GM18858 (cell line): ENCODE results near the gene SIPA1L3.

Source experiments
- ATAC-seq: cut with Tn5 transposase; IDR thresholded peaks from one replicate; pipeline ENCODE4 v1.9.1; 2021; ENCODE audit not compliant: unreplicated experiment

SIPA1L3 gene

GRCh38 chr19:38206006-38206745 lies 299.2 kb downstream of the SIPA1L3 start:
- no peak for ATAC-seq

- no peak for ATAC-seq
Observed at GRCh38 chr19:38206928-38207327, 299.9 kb downstream of the SIPA1L3 start.

DNA sequence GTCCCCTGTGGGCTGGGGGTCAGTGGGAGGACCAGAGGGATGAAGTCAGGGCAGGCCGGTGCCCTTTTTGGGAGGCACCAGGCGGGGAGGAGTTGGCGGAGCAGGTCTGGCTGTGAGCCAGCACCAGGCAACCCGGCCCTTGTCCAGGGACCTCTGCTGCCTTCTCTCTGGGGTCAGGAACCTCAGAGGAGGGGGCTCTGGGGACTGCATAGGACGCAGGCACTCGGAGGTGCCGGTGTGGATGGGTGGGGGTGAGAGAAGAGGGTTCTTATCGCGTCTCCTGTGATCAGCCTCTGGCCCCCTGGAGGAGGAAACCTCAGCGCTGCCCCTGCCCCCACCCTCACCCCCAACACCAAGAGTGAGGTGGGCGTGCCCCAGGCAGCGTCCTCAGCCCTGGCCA lies 300.5 kb downstream of the SIPA1L3 start:
- no peak for ATAC-seq

GRCh38 chr19:38208571-38208970 lies 301.6 kb downstream of the SIPA1L3 start:
- ATAC-seq: no peak

- ATAC-seq: no peak
Observed at GRCh38 chr19:38209152-38209551, 302.1 kb downstream of the SIPA1L3 start.

GRCh38 chr19:38209671-38210457 lies 302.9 kb downstream of the SIPA1L3 start:
- no peak for ATAC-seq

- ATAC-seq: no peak
Observed at GRCh38 chr19:38210458-38210987, 303.5 kb downstream of the SIPA1L3 start.

DNA sequence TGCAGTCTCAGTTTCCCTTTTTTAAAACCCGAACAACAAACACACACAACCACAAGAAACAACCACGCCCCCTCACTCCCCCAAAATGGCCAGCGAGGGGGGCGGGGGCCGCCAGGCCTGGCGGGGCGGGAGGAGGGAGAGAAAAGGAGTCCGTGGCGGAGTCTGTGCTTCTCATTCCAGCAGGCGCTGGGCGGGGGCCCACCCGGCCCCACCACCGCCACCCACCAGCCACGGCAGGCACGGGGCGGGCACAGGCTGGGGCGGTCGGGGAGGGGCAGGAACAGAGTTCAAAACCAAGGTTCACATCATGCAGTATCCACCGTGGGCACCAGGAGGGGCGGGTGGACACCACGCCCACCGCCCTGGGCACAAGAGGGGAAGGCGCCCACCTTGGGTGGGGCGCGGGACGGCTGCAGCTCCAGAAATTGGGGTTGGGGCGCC lies 304.2 kb downstream of the SIPA1L3 start:
- no peak for ATAC-seq

DNA sequence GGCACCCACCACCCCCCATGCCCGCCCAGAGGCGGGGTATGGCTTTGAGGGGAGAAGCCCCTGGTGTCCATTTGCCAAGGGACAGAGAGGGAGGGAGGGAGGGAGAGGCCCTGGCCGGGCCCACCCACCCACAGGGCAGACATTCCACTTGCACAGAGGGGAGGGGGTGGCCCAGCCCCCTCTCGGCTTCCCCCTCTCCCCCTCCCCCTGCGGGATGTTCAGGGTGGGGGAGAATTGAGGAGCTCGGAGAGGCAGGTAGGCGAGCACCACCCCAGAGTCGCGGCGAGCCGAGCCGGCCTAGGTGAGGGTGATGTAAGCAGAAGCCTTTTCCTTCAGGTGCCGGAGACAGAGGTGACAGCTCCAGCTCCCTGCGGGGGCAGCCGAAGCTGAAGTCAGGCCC lies 304.8 kb downstream of the SIPA1L3 start:
- ATAC-seq: no peak

DNA sequence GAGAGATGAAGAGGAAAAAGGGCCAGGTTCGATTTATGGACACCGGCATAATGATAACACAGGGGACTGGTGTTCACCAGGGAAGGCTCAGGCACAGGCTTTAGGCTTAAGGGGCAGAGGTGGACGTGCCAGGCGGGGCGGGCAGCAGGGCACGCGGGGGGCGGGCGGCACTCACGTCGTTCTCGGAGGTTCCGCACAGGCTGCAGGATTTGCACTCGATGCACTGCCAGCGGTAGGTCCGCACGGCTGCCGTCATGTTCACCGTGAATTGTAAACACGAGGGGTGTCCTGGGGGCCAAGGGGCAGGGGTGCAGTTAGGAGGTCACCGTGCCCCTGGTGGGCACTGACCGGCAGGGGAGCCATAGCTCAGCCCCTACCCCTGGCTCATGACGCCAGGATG lies 306.5 kb downstream of the SIPA1L3 start:
- no peak for ATAC-seq

- no peak for ATAC-seq
Observed at GRCh38 chr19:38213911-38214625, 307.1 kb downstream of the SIPA1L3 start.

DNA sequence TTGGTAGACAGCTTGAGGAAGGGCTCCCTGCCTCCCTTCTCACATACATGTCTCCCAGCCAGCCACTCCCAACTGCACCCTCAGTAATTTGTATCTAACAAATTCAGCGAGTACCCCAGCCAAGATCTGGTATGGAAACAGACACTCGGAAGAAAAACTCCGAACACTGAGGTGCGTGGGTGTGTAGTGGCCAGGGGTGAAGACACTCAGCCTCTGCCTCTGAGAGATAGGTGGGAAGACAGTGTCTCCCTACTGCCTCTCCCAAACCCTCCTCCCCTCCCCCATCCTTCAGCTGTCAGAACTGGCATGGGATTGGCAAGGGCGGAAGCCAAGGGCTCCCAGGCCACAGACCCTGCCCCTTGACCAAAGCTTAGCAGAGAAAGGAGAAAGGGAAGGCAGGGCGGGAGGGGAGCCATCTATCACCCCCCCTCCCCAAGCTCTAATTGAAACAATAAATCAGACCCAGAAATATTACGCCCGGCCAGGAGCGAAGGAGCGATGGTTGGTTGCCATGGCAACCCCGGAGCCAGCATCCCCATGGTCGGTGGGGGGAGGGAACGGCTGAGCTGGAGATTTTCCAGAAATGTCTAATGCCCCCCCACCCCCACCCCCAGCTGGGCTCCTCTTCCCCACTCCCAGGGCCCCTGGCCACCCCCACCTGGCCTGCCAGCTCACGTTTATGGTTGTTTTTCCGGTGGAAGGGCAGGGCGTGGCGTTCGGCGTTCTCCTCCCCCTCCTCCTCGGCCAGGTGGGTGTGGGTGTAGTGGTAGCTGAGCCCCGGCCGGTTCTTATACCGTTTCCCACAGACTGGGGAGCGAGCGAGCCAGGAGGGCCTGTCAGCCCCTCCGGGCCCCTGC lies 310.0 kb downstream of the SIPA1L3 start:
- no peak for ATAC-seq

DNA sequence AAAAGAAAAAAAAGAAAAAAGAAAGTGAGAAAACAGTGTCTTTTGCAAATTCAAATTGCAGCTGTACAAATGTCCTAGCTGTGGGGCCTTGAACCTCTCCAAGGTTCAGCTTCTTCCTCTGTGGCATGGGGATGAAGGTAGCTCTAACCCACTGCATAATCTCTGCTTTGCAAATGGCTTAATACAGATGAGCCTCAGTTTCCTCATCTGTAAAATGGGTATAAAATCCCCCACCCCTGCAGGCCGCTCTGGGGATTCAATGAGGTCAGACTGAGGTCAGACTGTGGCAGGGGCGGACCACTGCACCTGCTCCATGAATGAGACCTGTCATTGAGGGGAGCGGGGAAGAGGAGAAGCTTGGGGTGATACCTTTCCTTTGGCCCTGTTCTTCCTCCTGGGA lies 311.2 kb downstream of the SIPA1L3 start:
- no peak for ATAC-seq

DNA sequence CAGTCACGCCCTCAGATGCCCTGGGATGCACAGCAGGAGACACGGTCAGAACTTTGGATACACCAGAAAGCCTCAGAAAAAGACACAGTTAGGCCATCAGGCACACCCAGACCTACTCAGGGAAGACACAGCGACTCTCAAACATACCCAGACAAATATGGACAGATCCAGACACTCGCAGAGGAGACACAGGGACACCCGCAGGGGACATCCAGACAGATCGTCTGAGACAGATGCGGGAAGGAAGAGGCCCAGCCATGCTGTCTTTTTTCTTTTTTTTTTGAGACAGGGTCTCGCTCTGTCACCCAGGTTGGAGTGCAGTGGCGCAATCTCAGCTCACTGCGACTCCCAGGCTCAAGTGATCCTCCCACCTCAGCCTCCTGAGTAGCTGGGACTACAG lies 312.2 kb downstream of the SIPA1L3 start:
- ATAC-seq: no peak

DNA sequence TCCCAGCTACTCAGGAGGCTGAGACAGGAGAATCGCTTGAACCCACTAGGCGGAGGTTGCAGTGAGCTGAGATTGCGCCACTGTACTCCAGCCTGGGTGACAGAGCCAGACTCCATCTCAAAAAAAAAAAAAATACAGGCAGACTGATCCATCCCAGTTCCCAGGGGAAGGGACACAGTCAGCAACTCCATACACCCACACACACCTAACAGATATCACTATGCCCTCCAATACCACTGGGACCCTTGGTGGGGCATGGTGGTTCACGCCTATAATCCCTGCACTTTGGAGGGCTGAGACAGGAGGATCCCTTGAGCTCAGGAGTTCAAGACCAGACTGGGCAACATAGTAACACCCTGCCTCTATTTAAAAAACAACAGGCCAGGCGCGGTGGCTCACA lies 314.4 kb downstream of the SIPA1L3 start:
- ATAC-seq: no peak

DNA sequence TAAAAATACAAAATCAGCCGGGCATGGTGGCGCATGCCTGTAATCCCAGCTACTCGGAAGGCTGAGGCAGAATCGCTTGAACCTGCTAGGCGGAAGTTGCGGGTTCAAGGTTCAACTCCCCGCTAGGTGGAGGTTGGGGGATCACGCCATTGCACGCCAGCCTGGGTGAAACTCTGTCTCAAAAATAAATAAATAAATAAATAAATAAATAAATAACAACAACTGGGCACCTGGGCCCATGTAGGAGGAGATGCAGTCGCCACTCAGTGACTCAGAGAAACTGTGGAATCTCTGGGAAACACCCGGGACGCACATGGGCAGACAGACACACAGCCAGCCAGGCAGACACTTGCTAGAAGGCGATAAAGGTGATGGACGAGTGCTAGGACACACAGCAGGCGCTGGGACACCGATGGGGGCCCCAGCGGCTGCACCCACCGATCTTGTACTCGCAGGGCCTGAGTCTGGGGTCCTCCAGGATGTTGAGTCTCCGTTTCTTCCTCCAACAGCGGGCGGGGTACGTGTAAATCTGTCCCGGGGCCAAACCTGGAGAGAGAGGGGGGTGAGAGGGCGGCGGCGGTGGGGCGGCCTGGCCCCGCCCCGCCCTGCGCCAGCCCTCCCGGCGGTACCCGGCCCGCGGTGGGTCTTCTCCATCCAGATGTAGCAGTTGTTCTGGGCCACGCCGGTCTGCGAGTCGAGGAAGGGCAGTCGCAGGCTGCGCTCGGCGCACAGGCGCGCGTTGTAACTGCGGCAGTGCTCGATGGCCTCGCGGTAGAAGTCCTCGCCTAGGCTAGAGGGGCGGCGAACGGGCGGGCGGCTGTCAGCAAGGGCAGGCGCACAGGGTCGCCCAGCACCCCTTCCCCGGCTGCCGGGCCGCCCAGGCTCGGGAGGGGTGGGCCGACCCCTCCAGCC lies 315.2 kb downstream of the SIPA1L3 start:
- no peak for ATAC-seq

GRCh38 chr19:38223119-38223523 lies 316.1 kb downstream of the SIPA1L3 start:
- ATAC-seq: no peak

DNA sequence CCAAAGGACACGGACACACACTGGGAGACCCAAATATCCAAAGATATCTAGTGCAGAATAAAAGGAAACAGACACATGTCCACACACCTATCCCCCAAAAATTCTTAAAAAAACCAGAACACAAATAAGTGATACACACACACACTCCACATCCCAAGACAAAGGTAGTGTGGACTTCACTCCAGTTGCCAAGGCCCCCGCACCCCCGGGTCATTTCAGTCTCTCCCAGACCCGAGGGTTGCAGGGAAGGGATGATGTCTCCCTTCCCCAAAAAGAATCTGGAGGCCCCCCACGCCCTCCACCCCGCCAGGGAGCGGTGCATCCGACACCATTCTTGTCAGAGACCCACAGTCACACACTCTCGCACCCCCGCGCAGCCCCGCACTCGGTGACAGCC lies 316.6 kb downstream of the SIPA1L3 start:
- ATAC-seq: no peak

DNA sequence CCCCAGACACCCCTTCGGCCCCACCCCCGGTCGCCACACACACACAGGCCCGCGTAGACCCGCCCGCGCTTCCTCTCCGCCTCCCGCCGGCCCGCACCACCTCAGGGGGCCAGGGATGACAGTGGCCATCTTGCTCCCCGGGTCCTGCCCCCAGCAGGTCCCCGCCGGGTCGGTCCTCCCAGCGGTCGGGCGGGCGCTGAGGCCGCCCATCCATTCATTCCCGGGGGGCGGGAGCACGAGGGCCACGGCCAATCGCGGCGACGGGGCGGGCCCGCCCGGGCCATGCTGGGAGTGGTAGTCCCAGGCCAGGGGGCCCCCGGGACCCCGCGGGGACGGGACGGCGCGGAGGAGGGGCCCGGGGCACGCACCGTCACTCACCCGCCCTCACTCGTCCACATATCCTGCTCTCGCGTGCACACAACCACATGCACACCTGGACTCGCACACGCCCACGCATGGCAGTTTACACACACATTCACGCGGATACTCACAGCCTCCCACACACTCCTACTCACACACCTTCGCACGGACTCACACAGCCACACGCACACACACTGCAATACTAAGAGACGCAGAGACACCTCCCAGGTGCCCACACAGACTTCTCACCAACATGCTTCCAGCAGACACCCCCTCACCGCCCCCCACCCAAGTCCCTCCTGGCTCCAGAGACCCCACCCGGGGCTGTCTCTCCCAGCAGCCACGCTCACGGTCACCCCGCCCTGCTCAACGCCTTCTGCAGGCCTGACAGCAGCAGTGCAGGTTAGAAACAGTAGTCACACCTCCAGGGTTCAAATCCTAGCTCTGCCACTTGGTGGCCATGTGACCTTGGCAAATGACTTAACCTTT lies 317.2 kb downstream of the SIPA1L3 start, which contains the start of gene DPF1:
TSS of gene DPF1 (minus strand) at position 209 of the 849 bp plus-strand sequence. CDS start at position 129, 80 bp downstream.
- ATAC-seq: peak; percentile 58
